Neural progenitor cell (in vitro differentiated cells): ENCODE data around the gene TSHZ2. TPM values are rescaled to one million over a fixed set of nuclear protein-coding genes. Genes with fewer than 3 reads are reported as not detected.
A peak's percentile ranks its signal among the peaks of the same experiment; 100 is the strongest.

ENCODE experiments used
- DNase-seq: peaks from one replicate; pipeline ENCODE4 v3.0.0-alpha.2; 2016; ENCODE audit warnings: low spot score
- H2AFZ ChIP-seq: fragments of 200-600 bp; sonication (generic); replicated peaks from 2 replicates; pipeline ENCODE4 v1.6.1; 2016; ENCODE audit warnings: antibody characterized with exemption
- H3F3A ChIP-seq: fragments of 200-600 bp; sonication (generic); 2 replicates; pipeline ENCODE4 v1.6.1; 2016; ENCODE audit warnings: antibody characterized with exemption, low read depth
- H3K27ac ChIP-seq: fragments of 200-600 bp; sonication (generic); 2 replicates; pipeline ENCODE4 v1.5.1; 2016; ENCODE audit warnings: mild to moderate bottlenecking
- H3K27me3 ChIP-seq: fragments of 200-600 bp; sonication (generic); 2 replicates; pipeline ENCODE4 v1.6.1; 2016; ENCODE audit warnings: mild to moderate bottlenecking, moderate library complexity
- H3K36me3 ChIP-seq: fragments of 200-600 bp; sonication (generic); 2 replicates; pipeline ENCODE4 v1.5.1; 2016
- H3K4me1 ChIP-seq: fragments of 200-600 bp; sonication (generic); 2 replicates; pipeline ENCODE4 v1.6.1; 2016; ENCODE audit warnings: mixed run types
- H3K4me2 ChIP-seq: fragments of 200-600 bp; sonication (generic); 2 replicates; pipeline ENCODE4 v1.6.1; 2016
- H3K4me3 ChIP-seq: fragments of 200-600 bp; sonication (generic); 2 replicates; pipeline ENCODE4 v1.5.1; 2016
- H3K79me2 ChIP-seq: fragments of 200-600 bp; sonication (generic); 2 replicates; pipeline ENCODE4 v1.6.1; 2016; ENCODE audit warnings: low read depth
- H3K9ac ChIP-seq: fragments of 200-600 bp; sonication (generic); 2 replicates; pipeline ENCODE4 v1.6.1; 2016
- H3K9me3 ChIP-seq: fragments of 200-600 bp; sonication (generic); 2 replicates; pipeline ENCODE4 v1.5.1; 2016; ENCODE audit warnings: low read depth
- H4K20me1 ChIP-seq: fragments of 200-600 bp; sonication (generic); 2 replicates; pipeline ENCODE4 v1.6.1; 2016; ENCODE audit warnings: low read depth
- H3K27ac Mint-ChIP-seq: 3 replicates; pipeline ENCODE4 v1.8.0; 2021; ENCODE audit warnings: mixed read lengths
- H3K27me3 Mint-ChIP-seq: 2 replicates; pipeline ENCODE4 v1.8.0; 2022; ENCODE audit warnings: low read depth, mild to moderate bottlenecking, inconsistent platforms, moderate library complexity, mixed read lengths; ENCODE audit not compliant: insufficient read depth
- H3K36me3 Mint-ChIP-seq: 3 replicates; pipeline ENCODE4 v1.8.0; 2021; ENCODE audit warnings: mixed read lengths
- H3K4me1 Mint-ChIP-seq: 3 replicates; pipeline ENCODE4 v1.8.0; 2021; ENCODE audit warnings: mixed read lengths
- H3K4me3 Mint-ChIP-seq: 3 replicates; pipeline ENCODE4 v1.8.0; 2021; ENCODE audit warnings: mild to moderate bottlenecking, moderate library complexity, mixed read lengths
- H3K9me3 Mint-ChIP-seq: 3 replicates; pipeline ENCODE4 v1.8.0; 2020; ENCODE audit warnings: mixed read lengths
- EZH2 ChIP-seq: fragments of 200-600 bp; sonication (generic); IDR thresholded peaks from 2 replicates; pipeline ENCODE4 v1.6.1; 2017; ENCODE audit warnings: antibody characterized with exemption, mild to moderate bottlenecking, moderate library complexity
- EZH2phosphoT487 ChIP-seq: fragments of 200-600 bp; sonication (generic); IDR thresholded peaks from 2 replicates; pipeline ENCODE4 v1.6.1; 2017; ENCODE audit warnings: antibody characterized with exemption
- total RNA-seq: library from RNA; depleted of rRNA; stranded (reverse); fragments of >200 nt; gene quantifications from 2 replicates; pipeline ENCODE4 v1.2.3, GENCODE V29; 2015; ENCODE audit warnings: low replicate concordance
- TF ChIP-seq, protein P1 (sequence below): fragments of 200-600 bp; sonication (generic); IDR thresholded peaks from 2 replicates; pipeline ENCODE4 v1.5.1; 2017; ENCODE audit warnings: antibody characterized with exemption, mild to moderate bottlenecking

Gene TSHZ2
- total RNA-seq, 1 donor from 2014 or later, result 1.8 TPM

GRCh38 chr20:53330601-53331140, 358.5 kb downstream of the TSHZ2 start:
- H3K4me3 ChIP-seq, result no peak overlapping the region
- peaks cover 6% of the 10 kb centered on the region for H3K9me3 Mint-ChIP-seq
- TF ChIP-seq EZH2, result no peak
- no peak for TF ChIP-seq EZH2phosphoT487

DNA sequence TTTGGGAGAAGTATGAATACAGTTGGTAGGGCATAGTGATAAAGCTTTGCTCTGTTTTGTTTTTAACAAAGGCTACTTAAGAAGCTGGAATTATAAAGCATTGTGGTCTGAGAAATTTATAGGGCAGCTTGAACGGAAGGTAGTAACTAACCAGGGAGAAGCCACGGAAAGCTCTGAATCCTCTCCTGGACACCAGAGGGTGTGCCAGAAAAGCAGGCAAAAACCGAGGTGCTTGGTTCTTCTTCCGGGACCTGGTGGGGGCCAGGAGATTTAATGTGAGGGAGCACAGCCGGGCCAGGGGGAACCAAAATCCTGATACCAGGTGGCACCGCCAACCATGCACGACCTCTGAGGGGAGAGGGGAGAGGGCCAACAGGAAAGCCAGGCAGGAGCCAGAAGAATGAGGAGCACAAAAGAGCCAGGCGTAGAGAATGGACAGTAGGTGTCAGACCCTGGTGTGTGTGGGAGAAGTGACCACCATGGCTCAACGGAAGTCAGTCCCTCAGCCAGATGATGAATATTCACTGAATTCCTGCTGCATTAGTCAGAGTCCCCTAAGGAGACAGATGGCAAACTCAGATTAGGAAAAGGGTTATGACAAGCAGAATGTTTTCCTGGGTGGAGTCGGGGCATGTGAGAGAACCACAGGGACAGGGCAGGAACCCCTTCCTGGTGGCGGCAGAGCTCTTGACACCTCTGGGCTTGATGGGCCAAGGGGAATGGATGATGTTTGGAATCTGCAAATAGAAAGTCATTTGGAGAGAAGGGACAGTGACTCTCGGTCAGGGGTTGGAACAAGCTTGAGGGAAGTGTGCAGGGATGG, 359.2 kb downstream of the TSHZ2 start:
- no peak for DNase-seq
- Histone ChIP-seq H3K36me3 (no peaks in the 10 kb centered on the region), H3K27ac (no peak overlapping the region), H3K4me1 (no peaks in the 10 kb centered on the region), H3K27me3 (no peaks in the 10 kb centered on the region), H3K4me2 (no peak overlapping the region), H3K79me2 (no peaks in the 10 kb centered on the region), H3F3A (no peaks in the 10 kb centered on the region), H4K20me1 (no peaks in the 10 kb centered on the region), H2AFZ (no peak overlapping the region), H3K9me3 (no peaks in the 10 kb centered on the region), H3K4me3 (no peak overlapping the region), H3K9ac (no peak overlapping the region)
- TF ChIP-seq EZH2, result no peak
- TF ChIP-seq, protein P1, sequence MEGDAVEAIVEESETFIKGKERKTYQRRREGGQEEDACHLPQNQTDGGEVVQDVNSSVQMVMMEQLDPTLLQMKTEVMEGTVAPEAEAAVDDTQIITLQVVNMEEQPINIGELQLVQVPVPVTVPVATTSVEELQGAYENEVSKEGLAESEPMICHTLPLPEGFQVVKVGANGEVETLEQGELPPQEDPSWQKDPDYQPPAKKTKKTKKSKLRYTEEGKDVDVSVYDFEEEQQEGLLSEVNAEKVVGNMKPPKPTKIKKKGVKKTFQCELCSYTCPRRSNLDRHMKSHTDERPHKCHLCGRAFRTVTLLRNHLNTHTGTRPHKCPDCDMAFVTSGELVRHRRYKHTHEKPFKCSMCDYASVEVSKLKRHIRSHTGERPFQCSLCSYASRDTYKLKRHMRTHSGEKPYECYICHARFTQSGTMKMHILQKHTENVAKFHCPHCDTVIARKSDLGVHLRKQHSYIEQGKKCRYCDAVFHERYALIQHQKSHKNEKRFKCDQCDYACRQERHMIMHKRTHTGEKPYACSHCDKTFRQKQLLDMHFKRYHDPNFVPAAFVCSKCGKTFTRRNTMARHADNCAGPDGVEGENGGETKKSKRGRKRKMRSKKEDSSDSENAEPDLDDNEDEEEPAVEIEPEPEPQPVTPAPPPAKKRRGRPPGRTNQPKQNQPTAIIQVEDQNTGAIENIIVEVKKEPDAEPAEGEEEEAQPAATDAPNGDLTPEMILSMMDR, result no peak
- no peak for TF ChIP-seq EZH2phosphoT487
- Mint-ChIP-seq H3K9me3 (peaks cover 6% of the 10 kb centered on the region), H3K27ac (peak overlapping the region; percentile 91), H3K27me3 (peaks cover 20% of the 10 kb centered on the region), H3K4me1 (peaks cover 30% of the 10 kb centered on the region), H3K4me3 (peak overlapping the region; percentile 34), H3K36me3 (peaks cover 5% of the 10 kb centered on the region)

More at GRCh38 chr20:53330601-53331140, 358.5 kb downstream of the TSHZ2 start:
- H3K9ac ChIP-seq, result no peak overlapping the region
- H3K27me3 ChIP-seq, result no peaks in the 10 kb centered on the region
- no peak overlapping the region for H3K4me2 ChIP-seq
- Mint-ChIP-seq H3K4me3 (no peak overlapping the region), H3K4me1 (peaks cover 30% of the 10 kb centered on the region), H3K27ac (peak overlapping the region; percentile 91), H3K36me3 (peaks cover 5% of the 10 kb centered on the region), H3K27me3 (peaks cover 23% of the 10 kb centered on the region)
- DNase-seq, result no peak
- no peaks in the 10 kb centered on the region for H3K79me2 ChIP-seq
- no peaks in the 10 kb centered on the region for H3K9me3 ChIP-seq
- H3F3A ChIP-seq, result no peaks in the 10 kb centered on the region
- no peaks in the 10 kb centered on the region for H4K20me1 ChIP-seq
- no peaks in the 10 kb centered on the region for H3K4me1 ChIP-seq
- no peaks in the 10 kb centered on the region for H3K36me3 ChIP-seq
- H3K27ac ChIP-seq, result no peak overlapping the region
- no peak overlapping the region for H2AFZ ChIP-seq

DNA sequence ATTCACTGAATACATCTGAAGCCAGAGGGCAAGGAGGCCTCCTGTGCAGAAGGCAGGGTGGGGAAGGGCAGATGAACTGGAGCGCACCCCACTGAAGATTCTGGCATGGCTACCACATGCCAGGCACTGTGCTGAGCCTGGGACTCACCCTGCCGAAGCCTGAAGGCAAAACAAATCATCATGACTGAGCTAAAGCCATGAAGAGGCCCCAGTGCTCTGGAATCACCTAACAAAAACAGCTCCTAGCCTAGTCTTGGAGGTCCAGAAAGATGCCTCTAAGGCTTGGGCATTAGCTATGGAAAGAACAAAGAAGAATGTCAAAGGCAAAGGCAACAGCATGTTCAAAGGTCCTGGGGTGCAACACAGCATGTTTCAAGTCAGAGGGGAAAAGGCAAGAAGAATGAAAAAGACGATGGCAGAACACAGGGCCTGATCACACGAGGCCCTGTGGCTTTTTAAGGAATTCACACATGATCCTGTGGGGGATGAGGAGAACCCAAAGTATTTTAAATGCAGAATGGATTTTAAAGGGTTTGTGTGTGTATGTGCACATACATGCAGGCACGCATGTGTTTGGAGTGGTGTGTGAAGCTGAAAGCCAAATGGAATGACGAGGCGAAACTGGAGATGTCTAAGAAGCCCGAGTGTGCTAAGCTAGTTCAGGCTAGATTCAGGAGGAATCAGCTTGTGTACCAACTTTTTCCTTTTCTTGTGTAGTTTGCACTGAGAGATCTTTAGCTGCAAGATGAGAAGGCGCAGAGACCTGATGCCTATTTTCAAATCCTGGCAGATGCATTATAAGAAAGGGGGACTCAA, 360.1 kb downstream of the TSHZ2 start:
- H3K79me2 ChIP-seq, result no peaks in the 10 kb centered on the region
- no peaks in the 10 kb centered on the region for H3K27me3 ChIP-seq
- no peaks in the 10 kb centered on the region for H3F3A ChIP-seq
- Mint-ChIP-seq H3K9me3 (peaks cover 6% of the 10 kb centered on the region), H3K36me3 (peaks cover 5% of the 10 kb centered on the region), H3K4me3 (no peak overlapping the region), H3K27ac (peak overlapping the region; percentile 91), H3K4me1 (peaks cover 30% of the 10 kb centered on the region), H3K27me3 (peaks cover 20% of the 10 kb centered on the region)
- no peak for DNase-seq
- no peaks in the 10 kb centered on the region for H3K36me3 ChIP-seq
- H4K20me1 ChIP-seq, result no peaks in the 10 kb centered on the region
- H2AFZ ChIP-seq, result no peak overlapping the region
- TF ChIP-seq EZH2 (no peak), EZH2phosphoT487 (no peak)
- TF ChIP-seq, protein P1, result no peak
- no peak overlapping the region for H3K27ac ChIP-seq
- H3K4me2 ChIP-seq, result no peak overlapping the region
- H3K4me1 ChIP-seq, result no peaks in the 10 kb centered on the region
- no peaks in the 10 kb centered on the region for H3K9me3 ChIP-seq
- H3K9ac ChIP-seq, result no peak overlapping the region
- no peak overlapping the region for H3K4me3 ChIP-seq
